Right lobe of liver (tissue), 6 donors: ENCODE data around the gene NMUR1. TPM values are rescaled to one million over a fixed set of nuclear protein-coding genes. Genes with fewer than 3 reads are reported as not detected.

Experiments used
- ATAC-seq, 4 donors: fragments of 200-7000 bp; cut with Tn5 transposase; one replicate each; pipeline ENCODE4 v1.9.1; 2020; ENCODE audit warnings: mild to moderate bottlenecking in 4 of 4, moderate library complexity in 4 of 4
- DNase-seq, 3 donors: peaks; one replicate each; pipeline ENCODE4 v3.0.0-alpha.2; 2020
- H3K27ac ChIP-seq, 3 donors: fragments of 200-600 bp; one replicate each; pipeline ENCODE4 v1.8.0; 2022
- H3K27me3 ChIP-seq, 2 donors: fragments of 200-600 bp; one replicate each; pipeline ENCODE4 v1.8.0; 2022
- H3K36me3 ChIP-seq, 4 donors: fragments of 200-600 bp; sonication (generic) in 1 of 4; one replicate each; pipeline versions ENCODE4 v1.5.1 to v1.8.0; 2017 to 2022; ENCODE audit warnings: control low read depth in 1 of 4
- H3K4me1 ChIP-seq, 4 donors: fragments of 200-600 bp; sonication (generic) in 1 of 4; one replicate each; pipeline versions ENCODE4 v1.5.1 to v1.8.0; 2017 to 2022; ENCODE audit warnings: control low read depth in 1 of 4
- H3K4me3 ChIP-seq, 3 donors: fragments of 200-600 bp; one replicate each; pipeline ENCODE4 v1.8.0; 2022
- H3K9me3 ChIP-seq, 4 donors: fragments of 200-600 bp; sonication (generic) in 1 of 4; one replicate each; pipeline versions ENCODE4 v1.5.1 to v1.8.0; 2017 to 2022; ENCODE audit warnings: control low read depth in 1 of 4
- POLR2A ChIP-seq: fragments of 450-650 bp; IDR thresholded peaks from one replicate; pipeline ENCODE4 v1.6.1; 2017; ENCODE audit warnings: antibody characterized with exemption, mild to moderate bottlenecking
- WGBS: methylation state at CpG from one replicate; pipeline ENCODE4 v1.1.6; 2018; ENCODE audit warnings: low coverage, low lambda C conversion rate; ENCODE audit not compliant: insufficient coverage; ENCODE audit errors: missing lambda C conversion rate; 5-methylcytosine and 5-hydroxymethylcytosine counted together
- intact Hi-C, 2 donors: fragments of 100-400 bp; cut with DNase I; formaldehyde crosslinking; loops; one replicate each; pipeline versions ENCODE4 v1.11.2 to v1.14.1; 2022
- total RNA-seq, 6 experiments: library from RNA; depleted of rRNA in 2 of 6; stranded (reverse); fragments of >200 nt in 2 of 6; fragmentation: NEBNext Ultra II Directional in 3 of 6; extraction: Animal tissue kit (Norgen Biotek cat#: 25700) in 3 of 6; gene quantifications; one replicate each; pipeline versions ENCODE4 v1.1.0 to v1.2.4, GENCODE V29; 2016 to 2023
- TF ChIP-seq, protein P1 (sequence below), 4 donors: fragments of 200-600 bp in 3 of 4; fragments of 450-650 bp in 1 of 4; IDR thresholded peaks; one replicate each; pipeline versions ENCODE4 v1.5.1 to v1.8.0; 2016 to 2022; ENCODE audit warnings: antibody characterized with exemption in 4 of 4, mild to moderate bottlenecking in 2 of 4
- donor health status: DM: no; HTN: yes; CAD: no.
- donor health status: DM: no; HTN: no; CAD: no.
- donor health status: DM: no; HTN: no; CAD: no.
- donor health status: DM: no; HTN: yes; CAD: no.
- donor health status: DM: no; HTN: yes; CAD: no.

NMUR1 gene
- total RNA-seq, 6 experiments from 2014 or later: 0.11 to 0.66 (median 0.36) TPM

GRCh38 chr2:231542136-231542535 is 11.9 kb upstream of the NMUR1 start:
- 46% methylated on average over 3 of the region's 3 CpGs for WGBS
- Histone ChIP-seq H3K4me3 (no peak overlapping the region), H3K36me3 (no peaks in the 10 kb centered on the region), H3K27me3 (no peaks in the 10 kb centered on the region), H3K27ac (no peak overlapping the region), H3K4me1 (no peaks in the 10 kb centered on the region), H3K9me3 (no peaks in the 10 kb centered on the region)
- no peak for DNase-seq
- TF ChIP-seq POLR2A: no peak
- TF ChIP-seq, protein P1, sequence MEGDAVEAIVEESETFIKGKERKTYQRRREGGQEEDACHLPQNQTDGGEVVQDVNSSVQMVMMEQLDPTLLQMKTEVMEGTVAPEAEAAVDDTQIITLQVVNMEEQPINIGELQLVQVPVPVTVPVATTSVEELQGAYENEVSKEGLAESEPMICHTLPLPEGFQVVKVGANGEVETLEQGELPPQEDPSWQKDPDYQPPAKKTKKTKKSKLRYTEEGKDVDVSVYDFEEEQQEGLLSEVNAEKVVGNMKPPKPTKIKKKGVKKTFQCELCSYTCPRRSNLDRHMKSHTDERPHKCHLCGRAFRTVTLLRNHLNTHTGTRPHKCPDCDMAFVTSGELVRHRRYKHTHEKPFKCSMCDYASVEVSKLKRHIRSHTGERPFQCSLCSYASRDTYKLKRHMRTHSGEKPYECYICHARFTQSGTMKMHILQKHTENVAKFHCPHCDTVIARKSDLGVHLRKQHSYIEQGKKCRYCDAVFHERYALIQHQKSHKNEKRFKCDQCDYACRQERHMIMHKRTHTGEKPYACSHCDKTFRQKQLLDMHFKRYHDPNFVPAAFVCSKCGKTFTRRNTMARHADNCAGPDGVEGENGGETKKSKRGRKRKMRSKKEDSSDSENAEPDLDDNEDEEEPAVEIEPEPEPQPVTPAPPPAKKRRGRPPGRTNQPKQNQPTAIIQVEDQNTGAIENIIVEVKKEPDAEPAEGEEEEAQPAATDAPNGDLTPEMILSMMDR (IDR thresholded peaks at IDR 0.05): no peak
- no peak for ATAC-seq
- intact Hi-C loops: no loop called here

- no peaks in the 10 kb centered on the region for H3K9me3 ChIP-seq
- no peak overlapping the region for H3K4me3 ChIP-seq
- TF ChIP-seq, protein P1 (IDR thresholded peaks at IDR 0.05): no peak
- TF ChIP-seq POLR2A: no peak
- ATAC-seq (no peak), DNase-seq (no peak)
- H3K27me3 ChIP-seq: no peaks in the 10 kb centered on the region
- no peak overlapping the region for H3K27ac ChIP-seq
- intact Hi-C loops: no loop called here
- 38% methylated on average over 6 of the region's 11 CpGs for WGBS
- H3K4me1 ChIP-seq: no peaks in the 10 kb centered on the region
- no peaks in the 10 kb centered on the region for H3K36me3 ChIP-seq
Measured at GRCh38 chr2:231541645-231542044, 11.4 kb upstream of the NMUR1 start.

GRCh38 chr2:231539991-231540390 is 9.7 kb upstream of the NMUR1 start:
- ATAC-seq (no peak), DNase-seq (no peak)
- WGBS: 73% methylated on average over 4 of the region's 4 CpGs
- no peaks in the 10 kb centered on the region for H3K27me3 ChIP-seq
- TF ChIP-seq, protein P1 (IDR thresholded peaks at IDR 0.05): no peak
- no peak for TF ChIP-seq POLR2A
- no peaks in the 10 kb centered on the region for H3K4me1 ChIP-seq
- no peaks in the 10 kb centered on the region for H3K9me3 ChIP-seq
- H3K36me3 ChIP-seq: no peaks in the 10 kb centered on the region
- no peak overlapping the region for H3K27ac ChIP-seq
- no peak overlapping the region for H3K4me3 ChIP-seq
- intact Hi-C loops: no loop called here

DNA sequence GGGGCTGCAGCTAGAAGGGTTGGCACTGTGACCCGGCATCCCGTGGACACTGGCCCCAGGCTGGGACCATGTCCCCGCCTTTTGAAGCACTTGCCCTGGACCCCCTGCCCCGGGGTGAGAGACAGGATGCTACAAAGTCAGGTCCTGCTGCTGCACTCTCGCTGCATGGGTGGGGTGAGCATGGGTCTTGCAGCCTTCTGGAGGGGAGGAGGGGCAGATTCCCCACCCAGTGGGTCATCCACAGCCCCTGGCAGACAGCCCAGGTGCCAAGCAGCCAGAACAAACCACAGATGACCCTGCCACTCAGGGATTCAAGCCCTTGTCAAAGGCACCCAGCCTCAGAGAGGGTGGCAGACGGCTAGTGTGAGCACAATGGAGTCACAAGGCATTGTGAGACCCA is 5.7 kb upstream of the NMUR1 start:
- Histone ChIP-seq H3K36me3 (no peaks in the 10 kb centered on the region), H3K4me3 (no peak overlapping the region), H3K9me3 (no peaks in the 10 kb centered on the region), H3K27ac (no peak overlapping the region), H3K27me3 (no peaks in the 10 kb centered on the region), H3K4me1 (no peaks in the 10 kb centered on the region)
- TF ChIP-seq, protein P1 (IDR thresholded peaks at IDR 0.05): no peak
- no peak for TF ChIP-seq POLR2A
- intact Hi-C loops: no loop called here
- no peak for DNase-seq
- WGBS: no CpG with 5 or more reads among the region's 6 CpGs
- ATAC-seq: peak in 1 of 4 donors; percentile 27

- no peak for DNase-seq
- intact Hi-C loops: no loop called here
- no CpG with 5 or more reads among the region's 7 CpGs for WGBS
Measured at GRCh38 chr2:231533777-231534125, 3.5 kb upstream of the NMUR1 start.

More at GRCh38 chr2:231533777-231534125, 3.5 kb upstream of the NMUR1 start:
- no peak for TF ChIP-seq POLR2A
- TF ChIP-seq, protein P1 (IDR thresholded peaks at IDR 0.05): no peak
- Histone ChIP-seq H3K4me1 (no peaks in the 10 kb centered on the region), H3K36me3 (no peaks in the 10 kb centered on the region), H3K27ac (no peak overlapping the region), H3K4me3 (no peak overlapping the region), H3K27me3 (peaks cover 0 to 4% of the 10 kb centered on the region in 2 donors), H3K9me3 (no peaks in the 10 kb centered on the region)
- peak in 2 of 4 donors; percentile 5 to 7 for ATAC-seq
